Head of caudate nucleus (tissue), 42 donors: ENCODE measurements around the gene FGF9.
A peak's percentile ranks its signal among the peaks of the same experiment; 100 is the strongest.

ENCODE experiments used
- DNase-seq, 42 donors: peaks; one replicate each; pipeline versions ENCODE4 v3.0.0 to v3.0.0-alpha.2; 2020 to 2021; ENCODE audit warnings: mixed read lengths in 7 of 42
- intact Hi-C: fragments of 100-400 bp; cut with DNase I; formaldehyde crosslinking; loops from one replicate; pipeline ENCODE4 v1.15.0; 2022

FGF9 gene

DNA sequence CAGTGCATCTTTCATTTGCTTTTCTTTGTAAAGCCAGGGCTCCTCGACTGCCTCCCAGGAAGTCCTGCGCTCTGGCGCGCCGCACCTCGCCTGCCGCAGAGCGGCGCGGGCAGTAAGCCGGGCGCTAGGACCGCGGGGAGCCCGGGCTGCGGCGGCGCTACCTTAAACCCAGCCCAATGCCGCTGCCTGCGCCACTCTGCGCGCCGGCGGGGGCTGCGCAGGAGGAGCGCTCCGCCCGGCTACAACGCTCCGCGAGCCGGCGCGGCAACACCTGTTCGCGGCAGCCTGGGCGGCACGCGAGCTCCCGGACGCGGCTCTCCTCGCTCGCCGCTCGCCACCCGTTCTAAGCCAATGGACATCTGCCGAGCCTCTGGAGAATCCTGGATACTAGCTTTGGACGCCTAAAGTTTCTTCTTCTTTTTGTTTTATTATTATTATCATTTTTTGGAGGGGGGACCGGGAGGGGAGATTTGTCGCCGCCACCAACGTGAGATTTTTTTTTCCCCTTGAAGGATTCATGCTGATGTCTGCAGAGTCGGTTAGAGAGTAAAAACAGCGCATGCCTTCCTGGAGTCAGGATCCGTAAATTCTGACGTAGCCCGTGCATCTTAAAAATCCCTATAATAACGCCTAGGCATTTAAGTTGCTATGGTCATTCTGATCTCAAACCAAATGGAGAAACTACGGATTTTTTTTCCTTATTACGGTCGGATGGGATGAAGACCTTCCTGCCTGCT is at the start of gene FGF9:
Gene FGF9, plus strand, starts transcription at position 191 of the 737 bp plus-strand sequence. CDS start 840 bp downstream, outside the sequence.
- intact Hi-C loops: no loop called here
- DNase-seq: peak in 41 of 42 donors; percentile 54 to 91 (median 82)

DNA sequence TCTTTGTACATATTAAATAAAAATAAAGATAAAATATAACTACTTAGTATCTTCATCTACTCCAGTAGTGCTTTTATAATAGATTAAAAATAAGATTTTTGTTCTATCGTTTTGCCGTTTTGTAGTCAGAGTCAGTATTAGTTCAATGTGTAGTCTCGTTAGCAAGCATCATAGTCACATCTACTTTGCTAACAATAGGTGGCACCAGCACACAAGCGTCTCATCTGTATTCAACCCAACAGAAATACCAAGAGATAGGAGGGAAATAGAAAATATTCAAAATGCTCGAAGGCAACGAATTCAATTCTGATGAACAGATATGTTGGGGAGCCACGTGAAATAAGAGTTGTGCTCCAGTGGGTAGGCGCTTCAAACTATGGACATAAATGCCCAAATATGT is 45.5 kb upstream of the FGF9 start:
- DNase-seq: peak in 12 of 42 donors; percentile 5 to 65 (median 29)
- intact Hi-C loops: no loop called here

DNA sequence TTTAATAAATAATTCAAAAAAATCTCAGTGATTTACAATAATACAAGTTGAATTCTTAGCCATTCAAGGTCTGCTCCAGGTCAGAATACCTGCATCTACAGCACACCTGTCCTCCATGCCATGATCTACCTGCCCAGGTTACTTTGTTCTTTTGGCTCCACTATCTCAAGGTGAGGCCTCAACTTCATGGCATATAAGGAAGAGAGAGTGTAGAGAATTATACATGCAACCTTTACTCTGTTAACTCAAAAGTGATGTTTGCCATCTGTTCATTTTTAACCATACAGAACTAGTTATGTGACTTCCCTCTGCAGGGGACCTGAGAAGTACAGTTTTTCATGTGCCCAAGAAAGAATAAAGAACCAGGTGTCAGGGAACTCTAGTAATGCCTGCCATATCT is 38.7 kb upstream of the FGF9 start:
- intact Hi-C loops: loop anchor here (10.0 kb wide), 1 partner anchor 653 kb away; no protein-coding TSS in a partner anchor
- no peak for DNase-seq

DNA sequence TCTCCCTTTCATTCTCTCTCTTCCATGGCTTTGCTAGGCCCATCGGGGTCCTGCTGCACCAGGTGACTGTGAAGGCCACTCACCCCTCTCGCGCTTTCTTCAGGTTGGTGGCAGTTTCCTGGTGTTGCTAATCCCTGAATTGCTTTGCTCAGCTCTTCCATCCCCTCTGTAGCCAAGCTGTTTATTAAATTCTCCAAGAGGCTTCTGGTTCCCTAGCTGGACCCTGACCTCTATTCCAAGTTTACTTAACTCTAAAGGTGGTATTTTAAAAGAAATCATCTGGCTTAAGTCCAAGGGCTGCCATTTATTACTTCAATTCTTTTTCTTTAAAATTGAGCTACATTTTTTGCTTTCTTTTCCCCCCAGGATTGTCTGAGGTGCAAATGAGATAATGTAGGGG is 34.2 kb upstream of the FGF9 start:
- no peak for DNase-seq
- intact Hi-C loops: loop anchor here (10.0 kb wide), 1 partner anchor 648 kb away; no protein-coding TSS in a partner anchor

DNA sequence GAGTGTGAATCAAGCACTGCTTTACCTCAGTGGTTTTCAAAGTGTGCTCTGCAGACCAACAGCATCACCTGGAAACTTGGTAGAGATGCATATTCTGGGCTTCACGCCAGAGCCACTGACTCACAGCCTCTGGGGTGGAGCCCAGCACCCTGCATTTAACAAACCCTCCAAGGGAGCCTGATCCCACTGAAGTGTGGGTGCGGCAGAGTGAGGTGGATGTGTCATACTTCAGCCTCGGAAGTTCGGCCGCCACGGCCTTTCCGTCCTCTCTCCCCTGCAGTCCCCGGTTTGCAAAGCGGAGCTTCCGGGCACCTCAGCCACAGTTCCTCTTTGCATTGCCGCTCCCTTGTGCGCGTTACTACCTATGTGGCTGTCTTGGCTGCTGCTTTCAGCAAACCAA is 33.6 kb upstream of the FGF9 start:
- intact Hi-C loops: loop anchor here (10.0 kb wide), 1 partner anchor 648 kb away; no protein-coding TSS in a partner anchor
- DNase-seq: peak in 40 of 42 donors; percentile 8 to 81 (median 50)

DNA sequence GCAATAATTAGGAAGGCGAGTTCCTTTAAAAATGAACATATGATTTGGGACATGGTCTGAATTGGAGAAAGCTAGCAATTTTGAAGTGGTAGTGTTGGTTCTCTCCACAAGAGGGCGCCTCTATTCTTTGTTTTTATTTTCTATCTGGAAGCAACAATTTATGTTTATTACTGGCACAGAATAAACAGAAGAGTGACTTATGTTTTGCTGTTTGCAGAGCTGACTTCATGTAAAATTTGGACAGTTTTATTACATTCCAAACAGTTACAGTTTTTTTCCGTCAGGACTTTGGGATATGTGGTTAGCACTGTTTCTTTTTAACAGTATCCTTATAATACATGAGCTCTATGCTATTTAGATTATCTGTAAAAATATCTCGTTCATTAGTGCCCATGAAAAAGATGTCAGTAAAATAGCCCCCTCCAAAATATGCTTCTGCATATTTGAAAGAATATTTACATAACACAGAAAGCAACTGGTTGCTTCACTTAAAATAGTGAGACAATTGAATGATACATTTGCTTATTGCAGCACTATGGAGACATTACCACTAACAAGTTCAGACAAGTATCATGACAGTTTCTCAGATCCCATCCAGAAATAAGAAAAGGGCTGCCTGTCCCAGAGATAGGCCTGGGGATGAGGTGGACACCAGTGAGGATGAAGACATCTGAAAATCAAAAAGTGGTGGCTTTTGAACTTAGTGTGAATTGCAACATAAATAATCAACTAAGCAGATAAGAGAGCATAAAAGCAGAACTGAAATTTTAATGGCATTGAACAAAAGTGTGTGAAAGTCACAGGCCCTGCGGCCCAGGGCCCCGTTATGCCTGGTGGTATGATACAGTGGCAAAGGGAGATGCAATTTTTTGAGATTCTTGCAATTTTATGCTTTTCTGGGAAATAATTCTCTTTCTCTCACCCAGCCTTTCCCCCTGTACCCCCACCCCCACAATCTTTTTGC is 32.3 kb upstream of the FGF9 start:
- intact Hi-C loops: loop anchor here (10.0 kb wide), 1 partner anchor 646 kb away; no protein-coding TSS in a partner anchor
- peak in 17 of 42 donors; percentile 13 to 70 (median 24) for DNase-seq

GRCh38 chr13:21639561-21639960 is 31.3 kb upstream of the FGF9 start:
- no peak for DNase-seq

GRCh38 chr13:21641629-21642028 is 29.2 kb upstream of the FGF9 start:
- intact Hi-C loops: no loop called here
- no peak for DNase-seq

More at GRCh38 chr13:21639561-21639960, 31.3 kb upstream of the FGF9 start:
- intact Hi-C loops: loop anchor here (10.0 kb wide), 1 partner anchor 645 kb away; no protein-coding TSS in a partner anchor

- intact Hi-C loops: no loop called here
- no peak for DNase-seq
Observed at GRCh38 chr13:21657538-21657937, 13.3 kb upstream of the FGF9 start.

- intact Hi-C loops: no loop called here
- no peak for DNase-seq
Observed at GRCh38 chr13:21659087-21659486, 11.8 kb upstream of the FGF9 start.

DNA sequence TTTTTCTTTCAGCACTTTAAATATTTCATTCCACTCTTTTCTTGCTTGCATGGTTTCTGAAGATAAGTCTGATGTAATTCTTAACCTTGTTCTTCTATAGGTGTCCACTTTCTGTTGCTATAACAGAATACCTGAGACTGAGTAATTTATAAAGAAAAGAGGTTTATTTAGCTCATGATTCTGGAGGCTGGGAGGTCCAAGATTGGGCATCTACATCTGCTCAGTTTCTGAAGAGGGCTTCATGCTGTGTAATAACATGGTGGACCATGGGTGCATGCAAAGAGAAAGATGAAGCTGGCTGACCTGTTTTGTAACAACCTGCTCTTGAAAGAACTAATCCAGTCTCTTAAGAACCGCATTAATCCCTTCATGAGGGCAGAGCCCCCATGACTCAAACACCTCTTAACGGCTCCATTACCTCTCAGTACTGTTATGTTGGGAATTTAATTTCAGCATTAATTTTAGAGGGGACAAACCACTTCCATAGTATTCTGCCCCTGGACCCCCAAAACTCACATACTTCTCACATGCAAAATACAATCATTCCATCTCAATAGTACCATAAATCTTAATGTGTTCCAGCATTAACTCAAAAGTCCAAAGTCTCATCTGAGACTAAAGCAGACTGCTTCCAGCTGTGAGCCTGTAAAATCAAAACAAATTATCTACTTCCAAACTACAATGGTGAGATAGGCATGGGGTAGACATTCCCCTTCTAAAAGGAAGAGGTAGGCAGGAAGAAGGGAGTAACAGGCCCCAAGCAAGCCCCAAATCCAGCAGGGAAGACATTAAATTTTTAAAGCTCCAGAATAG is 9.6 kb upstream of the FGF9 start:
- DNase-seq: no peak
- intact Hi-C loops: no loop called here

- intact Hi-C loops: no loop called here
- DNase-seq: no peak
Observed at GRCh38 chr13:21663197-21663596, 7.7 kb upstream of the FGF9 start.

GRCh38 chr13:21668732-21669275 is 2.1 kb upstream of the FGF9 start:
- intact Hi-C loops: no loop called here
- DNase-seq: peak in 3 of 42 donors; percentile 10 to 33 (median 12)

- intact Hi-C loops: no loop called here
- peak in 38 of 42 donors; percentile 42 to 85 (median 70) for DNase-seq
Observed at GRCh38 chr13:21670006-21670882, 629 bp upstream of the FGF9 start.

GRCh38 chr13:21671620-21672286 is 880 bp downstream of the FGF9 start:
- DNase-seq: peak in 2 of 42 donors; percentile 7 to 15
- intact Hi-C loops: no loop called here

DNA sequence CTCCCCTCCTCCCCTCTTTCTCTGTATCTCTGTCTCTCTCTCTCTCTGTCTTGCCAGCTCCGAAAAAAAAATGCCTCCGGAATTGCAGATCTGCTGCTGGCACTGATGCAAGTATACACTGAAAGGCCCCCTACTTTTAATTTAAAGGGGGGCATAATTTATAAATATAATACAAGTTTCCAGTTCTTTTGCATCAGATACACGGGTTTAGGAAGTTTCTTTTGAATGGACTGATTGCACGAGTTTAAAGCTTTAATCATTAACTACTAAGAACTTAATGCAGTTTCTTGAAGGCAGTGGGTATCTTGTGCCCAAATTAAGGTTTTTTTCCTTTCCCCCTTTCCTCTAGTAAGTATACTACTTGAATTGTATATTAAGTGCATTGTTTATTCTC is 1.4 kb downstream of the FGF9 start:
- intact Hi-C loops: no loop called here
- DNase-seq: no peak
